ENCODE measurements around the gene NTN1. TPM values are rescaled to one million over a fixed set of nuclear protein-coding genes. Genes with fewer than 3 reads are reported as not detected.

Gene NTN1
- total and polyA plus RNA-seq, 12 donors: 0.12 to 0.84 (median 0.28) TPM

DNA sequence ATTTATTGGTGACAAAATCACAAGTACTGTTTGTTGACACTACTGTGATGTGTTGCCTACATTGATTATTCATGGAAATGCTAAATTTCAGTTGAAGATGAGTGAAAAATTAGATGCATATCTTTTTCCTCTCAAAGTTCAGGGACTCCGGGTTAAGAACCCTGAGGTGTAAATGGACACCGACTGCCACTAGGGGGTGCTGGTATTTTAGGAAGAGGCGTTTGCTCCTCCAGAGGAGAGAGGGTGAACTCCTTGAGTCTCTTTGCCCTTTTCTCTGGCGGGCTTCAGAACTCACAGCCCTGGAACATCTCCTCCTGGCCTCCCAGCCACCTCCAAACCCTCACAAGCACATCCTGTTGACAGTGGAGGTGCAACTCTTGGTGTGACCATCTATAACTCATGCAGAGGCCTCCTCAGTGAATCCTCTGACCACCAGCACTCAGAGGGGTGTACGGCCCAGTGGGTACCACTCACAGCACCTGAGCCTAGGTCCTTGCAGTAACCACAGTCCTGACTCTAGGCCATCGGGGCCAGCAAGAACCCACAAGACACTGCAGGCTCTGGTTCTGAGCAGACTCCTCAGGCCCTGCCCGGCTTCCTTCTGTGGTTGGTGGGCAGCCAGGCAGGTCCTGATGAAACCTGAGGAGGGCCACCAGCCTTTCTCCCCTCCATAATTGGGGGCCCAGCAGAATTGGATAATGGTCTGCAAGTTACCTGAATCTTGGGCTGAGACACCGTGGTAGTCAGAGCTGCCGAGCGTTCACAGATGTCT lies 29.6 kb upstream of the NTN1 start:
- Histone ChIP-seq H3K27ac (no peak overlapping the region), H3K27me3 (peaks cover 4% of the 10 kb centered on the region), H3K4me1 (replicated peaks in 1 of 2) (no peaks in the 10 kb centered on the region), H3K9me3 (replicated peaks in 1 of 3) (no peaks in the 10 kb centered on the region), H3K36me3 (replicated peaks in 1 of 2) (no peaks in the 10 kb centered on the region), H3K4me3 (no peak overlapping the region)
- intact Hi-C loops (cut with DNase I): loop anchor here in 1 of 2 donors (10.0 kb wide), 1 partner anchor 533 kb away; no protein-coding TSS in a partner anchor
- DNase-seq: peak; percentile 49 to 79 (median 60)
- WGBS, 4 donors: 44 to 58% (median 56%) methylated on average over 7 to 10 of the region's 10 CpGs
- TF ChIP-seq, protein P1, sequence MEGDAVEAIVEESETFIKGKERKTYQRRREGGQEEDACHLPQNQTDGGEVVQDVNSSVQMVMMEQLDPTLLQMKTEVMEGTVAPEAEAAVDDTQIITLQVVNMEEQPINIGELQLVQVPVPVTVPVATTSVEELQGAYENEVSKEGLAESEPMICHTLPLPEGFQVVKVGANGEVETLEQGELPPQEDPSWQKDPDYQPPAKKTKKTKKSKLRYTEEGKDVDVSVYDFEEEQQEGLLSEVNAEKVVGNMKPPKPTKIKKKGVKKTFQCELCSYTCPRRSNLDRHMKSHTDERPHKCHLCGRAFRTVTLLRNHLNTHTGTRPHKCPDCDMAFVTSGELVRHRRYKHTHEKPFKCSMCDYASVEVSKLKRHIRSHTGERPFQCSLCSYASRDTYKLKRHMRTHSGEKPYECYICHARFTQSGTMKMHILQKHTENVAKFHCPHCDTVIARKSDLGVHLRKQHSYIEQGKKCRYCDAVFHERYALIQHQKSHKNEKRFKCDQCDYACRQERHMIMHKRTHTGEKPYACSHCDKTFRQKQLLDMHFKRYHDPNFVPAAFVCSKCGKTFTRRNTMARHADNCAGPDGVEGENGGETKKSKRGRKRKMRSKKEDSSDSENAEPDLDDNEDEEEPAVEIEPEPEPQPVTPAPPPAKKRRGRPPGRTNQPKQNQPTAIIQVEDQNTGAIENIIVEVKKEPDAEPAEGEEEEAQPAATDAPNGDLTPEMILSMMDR (IDR thresholded peaks at IDR 0.05): peak; percentile 51 to 79 (median 69)
- no peak for TF ChIP-seq POLR2A (IDR thresholded peaks at IDR 0.05)

DNA sequence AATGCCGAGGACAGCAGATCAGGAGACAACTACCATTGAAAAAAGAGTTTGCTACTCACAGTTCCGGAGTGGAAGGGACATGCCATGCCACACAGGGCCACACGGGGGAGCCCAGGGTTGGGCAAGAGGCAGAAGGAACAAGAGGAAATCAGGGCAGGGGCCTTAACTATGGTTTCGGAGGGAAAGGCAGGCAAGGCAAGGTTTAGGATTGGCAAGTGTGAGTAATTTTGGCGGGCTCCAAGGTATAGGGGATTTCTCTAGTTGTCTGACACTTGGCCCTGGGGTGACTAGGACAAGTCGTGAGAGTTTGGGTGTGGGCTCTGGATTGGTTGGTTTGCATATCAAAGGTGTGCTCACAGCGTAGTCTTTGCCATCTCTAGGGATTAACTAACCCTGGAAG lies 27.0 kb upstream of the NTN1 start:
- Histone ChIP-seq H3K9me3 (replicated peaks in 1 of 3) (no peaks in the 10 kb centered on the region), H3K4me3 (no peak overlapping the region), H3K27ac (no peak overlapping the region), H3K36me3 (replicated peaks in 1 of 2) (no peaks in the 10 kb centered on the region), H3K4me1 (replicated peaks in 1 of 2) (no peaks in the 10 kb centered on the region), H3K27me3 (peaks cover 4% of the 10 kb centered on the region)
- WGBS, 4 donors: 50 to 71% (median 67%) methylated on average over 7 of the region's 7 CpGs
- peak; percentile 52 to 73 (median 56) for DNase-seq
- TF ChIP-seq, protein P1 (IDR thresholded peaks at IDR 0.05): peak; percentile 43 to 72 (median 64)
- no peak for TF ChIP-seq POLR2A (IDR thresholded peaks at IDR 0.05)
- intact Hi-C loops (cut with DNase I): loop anchor here in 1 of 2 donors (10.0 kb wide), 1 partner anchor 530 kb away; no protein-coding TSS in a partner anchor

DNA sequence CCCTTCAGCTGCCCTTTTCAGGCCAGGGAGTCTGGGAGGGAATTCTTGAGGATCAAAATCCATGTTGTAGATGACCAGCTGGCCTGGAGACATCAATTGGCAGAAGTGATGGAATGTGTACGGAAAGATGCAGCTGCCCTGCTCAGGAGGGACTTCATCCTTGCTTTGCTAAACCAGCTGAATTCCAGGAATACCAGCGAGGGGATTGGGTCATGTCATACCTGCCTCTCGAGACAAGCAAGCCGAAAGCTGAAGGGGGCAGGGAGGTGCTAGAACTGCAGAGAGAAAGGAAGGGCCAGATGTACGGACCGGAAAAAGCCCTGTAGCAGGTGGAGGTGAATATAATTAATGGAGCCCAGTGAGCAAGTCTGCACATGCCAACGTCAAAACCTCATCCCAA lies 25.6 kb upstream of the NTN1 start:
- Histone ChIP-seq H3K4me3 (no peak overlapping the region), H3K36me3 (replicated peaks in 1 of 2) (no peaks in the 10 kb centered on the region), H3K27ac (no peak overlapping the region), H3K27me3 (peaks cover 8% of the 10 kb centered on the region), H3K9me3 (replicated peaks in 1 of 3) (no peaks in the 10 kb centered on the region), H3K4me1 (replicated peaks in 1 of 2) (no peaks in the 10 kb centered on the region)
- peak in 1 of 7 donors; percentile 28 for DNase-seq
- 67 to 81% (median 76%) methylated on average over 7 of the region's 7 CpGs for WGBS, 4 donors
- TF ChIP-seq POLR2A (IDR thresholded peaks at IDR 0.05): no peak
- TF ChIP-seq, protein P1 (IDR thresholded peaks at IDR 0.05): no peak
- intact Hi-C loops (cut with DNase I): loop anchor here (5.0 to 10.0 kb wide), 2 partner anchors 527 to 529 kb away; no protein-coding TSS in a partner anchor

DNA sequence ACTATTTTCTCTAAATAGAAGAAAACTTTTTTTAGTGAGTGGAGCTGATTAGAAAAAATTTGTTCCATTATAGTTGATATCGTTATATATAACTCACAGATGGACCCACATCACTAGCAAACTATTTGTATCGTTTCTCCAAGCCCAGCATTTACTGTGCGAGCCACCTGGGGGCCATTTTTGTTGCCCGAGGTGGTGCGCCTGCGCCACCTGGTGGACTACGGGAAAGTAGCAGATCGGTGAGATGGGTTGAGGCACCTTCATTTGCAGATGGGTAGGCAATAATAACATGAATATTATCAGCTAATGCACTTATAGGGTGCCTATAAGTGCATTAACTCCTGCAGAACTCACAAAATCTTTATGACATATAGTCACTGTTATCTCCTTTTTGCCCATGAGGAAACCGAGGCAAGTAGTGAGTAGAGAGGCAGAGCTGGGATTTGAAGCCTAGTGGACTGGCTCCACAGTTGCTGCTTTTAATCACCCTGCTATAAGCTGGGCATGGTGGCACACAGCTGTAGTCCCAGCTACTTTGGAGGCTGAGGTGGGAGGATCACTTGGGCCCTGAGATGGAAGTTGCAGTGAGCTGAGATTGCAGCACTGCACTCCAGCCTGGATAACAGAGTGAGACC lies 23.2 kb upstream of the NTN1 start:
- WGBS, 4 donors: 5 to 9% (median 7%) methylated on average over 9 of the region's 9 CpGs
- no peak for TF ChIP-seq POLR2A (IDR thresholded peaks at IDR 0.05)
- TF ChIP-seq, protein P1 (IDR thresholded peaks at IDR 0.05): peak; percentile 55 to 79 (median 74)
- intact Hi-C loops (cut with DNase I): loop anchor here (5.0 to 10.0 kb wide), 2 partner anchors 524 to 527 kb away; no protein-coding TSS in a partner anchor
- H3K27ac ChIP-seq: no peak overlapping the region
- DNase-seq: peak; percentile 38 to 70 (median 61)
- peaks cover 18% of the 10 kb centered on the region for H3K27me3 ChIP-seq
- H3K36me3 ChIP-seq (replicated peaks in 1 of 2): no peaks in the 10 kb centered on the region
- H3K4me1 ChIP-seq (replicated peaks in 1 of 2): no peaks in the 10 kb centered on the region
- H3K4me3 ChIP-seq: no peak overlapping the region
- H3K9me3 ChIP-seq (replicated peaks in 1 of 3): no peaks in the 10 kb centered on the region

All from adrenal gland (tissue), 12 donors.